ENCODE data around the gene FAM156A.
"Not testable (repeated sequence)": the region's sequence is repeated elsewhere in the genome, so short reads cannot be mapped to it uniquely, and the experiment has no call there.

GRCh38 chrX:52907137-52907536 is 51.2 kb downstream of the FAM156A start:
- TF ChIP-seq, protein P1, sequence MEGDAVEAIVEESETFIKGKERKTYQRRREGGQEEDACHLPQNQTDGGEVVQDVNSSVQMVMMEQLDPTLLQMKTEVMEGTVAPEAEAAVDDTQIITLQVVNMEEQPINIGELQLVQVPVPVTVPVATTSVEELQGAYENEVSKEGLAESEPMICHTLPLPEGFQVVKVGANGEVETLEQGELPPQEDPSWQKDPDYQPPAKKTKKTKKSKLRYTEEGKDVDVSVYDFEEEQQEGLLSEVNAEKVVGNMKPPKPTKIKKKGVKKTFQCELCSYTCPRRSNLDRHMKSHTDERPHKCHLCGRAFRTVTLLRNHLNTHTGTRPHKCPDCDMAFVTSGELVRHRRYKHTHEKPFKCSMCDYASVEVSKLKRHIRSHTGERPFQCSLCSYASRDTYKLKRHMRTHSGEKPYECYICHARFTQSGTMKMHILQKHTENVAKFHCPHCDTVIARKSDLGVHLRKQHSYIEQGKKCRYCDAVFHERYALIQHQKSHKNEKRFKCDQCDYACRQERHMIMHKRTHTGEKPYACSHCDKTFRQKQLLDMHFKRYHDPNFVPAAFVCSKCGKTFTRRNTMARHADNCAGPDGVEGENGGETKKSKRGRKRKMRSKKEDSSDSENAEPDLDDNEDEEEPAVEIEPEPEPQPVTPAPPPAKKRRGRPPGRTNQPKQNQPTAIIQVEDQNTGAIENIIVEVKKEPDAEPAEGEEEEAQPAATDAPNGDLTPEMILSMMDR (conservative IDR thresholded peaks at IDR 0.05; ENCODE audit: low read depth, low read length): not testable (repeated sequence)
- not testable (repeated sequence) for TF ChIP-seq POLR2A (IDR thresholded peaks at IDR 0.05; ENCODE audit: low read depth, low read length); RCOR1 (IDR thresholded peaks at IDR 0.05; ENCODE audit: insufficient replicate concordance, low read length); NFE2L2 (IDR thresholded peaks at IDR 0.05; ENCODE audit: low read depth, low read length); SMC3 (IDR thresholded peaks at IDR 0.05; ENCODE audit: low read depth, low read length); RFX5 (IDR thresholded peaks at IDR 0.05; ENCODE audit: low read depth, low read length); CEBPB (IDR thresholded peaks at IDR 0.05; ENCODE audit: low read depth, low read length); FOS (IDR thresholded peaks at IDR 0.05; ENCODE audit: low read depth, low read length); MAZ (IDR thresholded peaks at IDR 0.05; ENCODE audit: borderline replicate concordance, low read depth, low read length); USF2 (IDR thresholded peaks at IDR 0.05; ENCODE audit: low read depth, low read length); MAFK (IDR thresholded peaks at IDR 0.05; ENCODE audit: low read depth, low read length)

Data from IMR-90 (cell line).